ENCODE measurements around the gene CEP164. TPM values are rescaled to one million over a fixed set of nuclear protein-coding genes. Genes with fewer than 3 reads are reported as not detected.

The CEP164 gene
- total and polyA plus RNA-seq, 9 donors, result 10.4 to 17.3 (median 15.4) TPM

GRCh38 chr11:117459123-117459978 is 131.7 kb downstream of the CEP164 start:
- H3K27me3 ChIP-seq (ENCODE audit: control insufficient read depth, insufficient read depth, low read length), result peaks cover 2% of the 10 kb centered on the region
- no peak for DNase-seq
- no peaks in the 10 kb centered on the region for H3K36me3 ChIP-seq (ENCODE audit: control insufficient read depth, insufficient read depth, low read length)
- no peak overlapping the region for H3K4me3 ChIP-seq (ENCODE audit: low read length)
- no peak overlapping the region for H3K27ac ChIP-seq (ENCODE audit: low read length)
- H3K4me1 ChIP-seq (ENCODE audit: control insufficient read depth, insufficient read depth, low read length), result no peaks in the 10 kb centered on the region
- WGBS (ENCODE audit: insufficient coverage), result 65% methylated on average over 11 of the region's 16 CpGs
- no peaks in the 10 kb centered on the region for H3K9me3 ChIP-seq (replicated peaks; ENCODE audit: control insufficient read depth, low read depth, low read length)

DNA sequence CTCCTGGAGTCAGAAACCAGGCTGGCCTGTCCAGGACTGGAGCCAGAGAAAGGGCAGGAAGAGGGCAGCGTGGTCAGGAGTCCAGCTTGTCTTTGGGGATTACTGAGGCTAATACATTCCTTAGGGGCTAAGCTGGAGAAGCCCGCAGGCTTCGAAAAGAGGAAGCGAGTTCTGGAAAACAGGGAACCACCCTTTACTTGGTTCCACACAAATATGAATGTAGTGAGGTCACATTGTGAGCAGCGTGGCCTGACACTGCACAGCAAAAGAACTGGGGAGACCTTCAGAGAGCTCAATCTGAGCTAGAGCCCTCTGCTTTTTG is 132.3 kb downstream of the CEP164 start:
- Histone ChIP-seq H3K27me3 (ENCODE audit: control insufficient read depth, insufficient read depth, low read length) (peaks cover 2% of the 10 kb centered on the region), H3K27ac (ENCODE audit: low read length) (no peak overlapping the region), H3K4me3 (ENCODE audit: low read length) (no peak overlapping the region), H3K4me1 (ENCODE audit: control insufficient read depth, insufficient read depth, low read length) (no peaks in the 10 kb centered on the region), H3K9me3 (replicated peaks; ENCODE audit: control insufficient read depth, low read depth, low read length) (no peaks in the 10 kb centered on the region), H3K36me3 (ENCODE audit: control insufficient read depth, insufficient read depth, low read length) (no peaks in the 10 kb centered on the region)
- DNase-seq, result peak; percentile 47
- WGBS (ENCODE audit: insufficient coverage), result 100% methylated on average over 1 of the region's 5 CpGs

GRCh38 chr11:117461396-117462182 is 133.9 kb downstream of the CEP164 start:
- 90% methylated on average over 14 of the region's 16 CpGs for WGBS (ENCODE audit: insufficient coverage)
- Histone ChIP-seq H3K9me3 (replicated peaks; ENCODE audit: control insufficient read depth, low read depth, low read length) (no peaks in the 10 kb centered on the region), H3K4me3 (ENCODE audit: low read length) (no peak overlapping the region), H3K36me3 (ENCODE audit: control insufficient read depth, insufficient read depth, low read length) (no peaks in the 10 kb centered on the region), H3K27me3 (ENCODE audit: control insufficient read depth, insufficient read depth, low read length) (no peaks in the 10 kb centered on the region), H3K27ac (ENCODE audit: low read length) (no peak overlapping the region), H3K4me1 (ENCODE audit: control insufficient read depth, insufficient read depth, low read length) (no peaks in the 10 kb centered on the region)
- DNase-seq, result no peak

- no peak overlapping the region for H3K4me3 ChIP-seq (ENCODE audit: low read length)
- no peaks in the 10 kb centered on the region for H3K27me3 ChIP-seq (ENCODE audit: control insufficient read depth, insufficient read depth, low read length)
- no peaks in the 10 kb centered on the region for H3K36me3 ChIP-seq (ENCODE audit: control insufficient read depth, insufficient read depth, low read length)
- H3K9me3 ChIP-seq (replicated peaks; ENCODE audit: control insufficient read depth, low read depth, low read length), result no peaks in the 10 kb centered on the region
- no peak for DNase-seq
- H3K4me1 ChIP-seq (ENCODE audit: control insufficient read depth, insufficient read depth, low read length), result no peaks in the 10 kb centered on the region
- 78% methylated on average over 8 of the region's 18 CpGs for WGBS (ENCODE audit: insufficient coverage)
- no peak overlapping the region for H3K27ac ChIP-seq (ENCODE audit: low read length)
Observed at GRCh38 chr11:117462183-117462863, 134.7 kb downstream of the CEP164 start.

DNA sequence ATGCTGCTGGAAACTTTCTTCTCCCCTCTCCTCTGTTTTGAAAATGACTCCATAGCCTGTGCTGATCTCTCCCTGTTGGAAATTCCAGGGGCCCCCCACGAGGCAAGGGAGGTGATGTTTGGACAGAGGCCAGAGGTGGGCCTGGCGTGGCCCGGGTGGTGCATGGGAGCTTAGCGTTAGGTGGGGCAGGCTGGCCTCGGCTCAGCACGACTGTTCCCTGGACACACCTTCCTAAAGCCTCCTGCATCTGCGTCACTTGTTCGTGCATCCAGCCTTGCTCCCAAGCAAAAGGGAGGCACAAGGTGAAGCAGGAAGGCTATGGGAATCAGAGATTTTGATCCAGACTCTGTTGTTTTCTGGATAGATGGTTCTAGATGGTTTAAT is 135.2 kb downstream of the CEP164 start:
- no peak overlapping the region for H3K27ac ChIP-seq (ENCODE audit: low read length)
- DNase-seq, result no peak
- H3K4me1 ChIP-seq (ENCODE audit: control insufficient read depth, insufficient read depth, low read length), result no peaks in the 10 kb centered on the region
- H3K36me3 ChIP-seq (ENCODE audit: control insufficient read depth, insufficient read depth, low read length), result no peaks in the 10 kb centered on the region
- no peak overlapping the region for H3K4me3 ChIP-seq (ENCODE audit: low read length)
- WGBS (ENCODE audit: insufficient coverage), result 48% methylated on average over 6 of the region's 8 CpGs
- H3K27me3 ChIP-seq (ENCODE audit: control insufficient read depth, insufficient read depth, low read length), result no peaks in the 10 kb centered on the region
- H3K9me3 ChIP-seq (replicated peaks; ENCODE audit: control insufficient read depth, low read depth, low read length), result no peaks in the 10 kb centered on the region

Other genes starting within 250 kb of the CEP164 start
- gene SIK3, start 229.4 kb upstream of the CEP164 start, total RNA-seq, result 20.0 TPM
- gene SIK3, start 229.4 kb upstream of the CEP164 start, polyA plus RNA-seq (ENCODE audit: insufficient read depth in 1 of 8, insufficient read length in 8 of 8, low replicate concordance in 1 of 8), result 10 to 100 TPM; 24.3 to 35.0 (median 30.2) TPM
- 59.8 TPM for gene PAFAH1B2, start 183.6 kb upstream of the CEP164 start, total RNA-seq
- gene PAFAH1B2, start 183.6 kb upstream of the CEP164 start, polyA plus RNA-seq (ENCODE audit: insufficient read depth in 1 of 8, insufficient read length in 8 of 8, low replicate concordance in 1 of 8), result 10 to 100 TPM; 33.2 to 57.2 (median 48.5) TPM
- gene SIDT2, start 149.1 kb upstream of the CEP164 start, total RNA-seq, result 14.8 TPM
- 10 to 100 TPM; 19.9 to 39.3 (median 30.4) TPM for gene SIDT2, start 149.1 kb upstream of the CEP164 start, polyA plus RNA-seq (ENCODE audit: insufficient read depth in 1 of 8, insufficient read length in 8 of 8, low replicate concordance in 1 of 8)
- 95.4 TPM for gene TAGLN, start 128.5 kb upstream of the CEP164 start, total RNA-seq
- 100 to 1,000 TPM in 7 of 8 donors, 10 to 100 TPM in 1; 98.5 to 140 (median 113) TPM for gene TAGLN, start 128.5 kb upstream of the CEP164 start, polyA plus RNA-seq (ENCODE audit: insufficient read depth in 1 of 8, insufficient read length in 8 of 8, low replicate concordance in 1 of 8)
- 19.2 TPM for gene PCSK7, start 95.8 kb upstream of the CEP164 start, total RNA-seq
- 10 to 100 TPM; 21.1 to 33.7 (median 23.3) TPM for gene PCSK7, start 95.8 kb upstream of the CEP164 start, polyA plus RNA-seq (ENCODE audit: insufficient read depth in 1 of 8, insufficient read length in 8 of 8, low replicate concordance in 1 of 8)
- gene RNF214, start 95.2 kb upstream of the CEP164 start, total RNA-seq, result 11.0 TPM
- 10 to 100 TPM; 14.4 to 19.4 (median 17.5) TPM for gene RNF214, start 95.2 kb upstream of the CEP164 start, polyA plus RNA-seq (ENCODE audit: insufficient read depth in 1 of 8, insufficient read length in 8 of 8, low replicate concordance in 1 of 8)
- 5.9 TPM for gene BACE1-AS, start 36.5 kb upstream of the CEP164 start, total RNA-seq
- 10 to 100 TPM in 5 of 8 donors, 1 to 10 TPM in 3; 7.8 to 14.7 (median 12.1) TPM for gene BACE1-AS, start 36.5 kb upstream of the CEP164 start, polyA plus RNA-seq (ENCODE audit: insufficient read depth in 1 of 8, insufficient read length in 8 of 8, low replicate concordance in 1 of 8)
- gene BACE1, start 11.6 kb upstream of the CEP164 start, total RNA-seq, result 16.6 TPM
- gene BACE1, start 11.6 kb upstream of the CEP164 start, polyA plus RNA-seq (ENCODE audit: insufficient read depth in 1 of 8, insufficient read length in 8 of 8, low replicate concordance in 1 of 8), result 10 to 100 TPM; 30.1 to 40.8 (median 36.7) TPM